KBM-7 (cell line): ENCODE data around the gene TCP10L.
"Not testable (repeated sequence)": the region's sequence is repeated elsewhere in the genome, so short reads cannot be mapped to it uniquely, and the experiment has no call there.

Experiments used
- DNase-seq: peaks from one replicate; pipeline ENCODE4 v3.0.0-alpha.2; 2015
- in situ Hi-C: fragments of 300-500 bp; cut with MboI; formaldehyde crosslinking; loops from 2 replicates; pipeline ENCODE4 v1.14.3; 2020; ENCODE audit warnings: low sequenced_read_pairs, low pct_unique_long_range_greater_than_20kb, mixed read lengths

Gene TCP10L

DNA sequence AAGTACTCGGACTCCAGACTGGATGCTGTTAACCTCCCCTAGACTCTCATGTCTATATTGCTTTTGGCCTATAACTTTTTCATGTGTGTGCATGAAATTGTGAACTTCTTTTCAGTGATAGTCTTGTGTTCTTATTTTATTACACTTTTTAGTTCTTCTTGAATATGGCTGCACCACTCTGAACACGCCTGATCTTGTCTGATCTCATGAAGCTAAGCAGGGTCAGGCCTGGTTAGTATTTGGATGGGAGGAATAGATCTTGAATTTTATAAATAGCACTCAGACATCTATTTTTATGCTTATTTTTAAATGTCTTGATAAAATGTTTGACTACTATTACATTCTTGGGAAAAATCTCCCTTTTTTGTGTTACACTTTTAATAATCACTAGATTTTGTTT is 22.4 kb downstream of the TCP10L start:
- in situ Hi-C loops: no loop called here
- DNase-seq: no peak

- peak; percentile 23 for DNase-seq
- in situ Hi-C loops: no loop called here
Observed at GRCh38 chr21:32562426-32562825, 22.9 kb downstream of the TCP10L start.

DNA sequence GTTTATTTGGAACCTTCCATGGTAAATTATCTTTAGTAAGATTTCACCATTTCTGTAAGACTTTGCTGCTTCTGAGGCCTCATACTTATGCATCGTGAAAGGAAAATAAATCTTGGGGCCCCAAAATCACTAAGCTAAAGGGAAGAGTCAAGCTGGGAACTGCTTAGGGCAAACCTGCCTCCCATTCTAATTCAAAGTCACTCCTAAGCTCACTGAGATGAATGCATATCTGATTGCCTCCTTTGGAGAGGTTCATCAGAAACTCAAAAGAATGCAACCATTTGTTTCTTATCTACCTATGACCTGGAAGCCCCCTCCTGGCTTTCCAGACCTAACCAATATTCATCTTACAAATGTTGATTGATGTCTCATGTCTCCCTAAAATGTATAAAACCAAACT is 23.8 kb downstream of the TCP10L start:
- DNase-seq, in situ Hi-C loops: not testable (repeated sequence)

DNA sequence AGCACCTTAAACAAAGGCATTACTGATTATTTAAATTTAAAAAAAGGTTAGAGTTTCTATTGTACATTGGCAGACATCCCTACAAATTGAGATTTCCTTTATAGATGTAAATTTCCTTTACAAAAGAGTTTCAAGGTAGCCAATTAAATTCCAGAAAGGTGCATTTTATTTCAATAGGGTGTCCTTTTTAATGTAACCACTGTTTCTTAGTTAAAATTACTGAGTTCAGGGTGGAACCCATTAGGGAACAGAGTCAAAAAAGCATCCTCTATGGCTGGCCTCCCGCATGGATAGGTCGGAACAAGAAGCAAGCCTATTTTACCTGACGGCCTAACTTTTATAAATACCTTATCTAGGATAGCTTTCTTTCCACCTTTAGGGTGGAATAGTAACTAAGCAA is 24.4 kb downstream of the TCP10L start:
- in situ Hi-C loops: no loop called here
- DNase-seq: no peak

GRCh38 chr21:32559006-32559610 is 26.2 kb downstream of the TCP10L start:
- DNase-seq: no peak
- in situ Hi-C loops: no loop called here

DNA sequence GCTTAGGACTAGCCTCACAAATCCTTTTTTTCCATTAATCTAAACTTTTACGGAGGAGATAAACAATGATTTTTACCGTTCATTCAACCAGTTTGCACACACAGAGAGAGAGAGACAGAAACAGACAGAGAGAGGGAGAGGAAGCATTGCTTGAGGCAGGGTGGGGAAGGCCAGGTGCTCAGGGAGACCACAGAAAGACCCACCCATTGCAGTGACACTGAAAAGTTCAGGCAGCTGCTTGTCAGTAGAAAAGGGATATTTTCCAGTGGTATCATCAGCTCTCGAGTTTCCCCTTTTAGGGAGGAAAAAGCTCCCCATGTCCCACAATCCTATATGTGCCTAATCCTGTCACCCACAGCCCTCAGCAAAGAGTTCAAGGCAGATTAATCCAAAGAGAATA is 27.2 kb downstream of the TCP10L start:
- DNase-seq: no peak
- in situ Hi-C loops: no loop called here

GRCh38 chr21:32554832-32555638 is 30.3 kb downstream of the TCP10L start:
- in situ Hi-C loops: no loop called here
- DNase-seq: no peak

GRCh38 chr21:32549886-32550285 is 35.4 kb downstream of the TCP10L start:
- no peak for DNase-seq
- in situ Hi-C loops: no loop called here

DNA sequence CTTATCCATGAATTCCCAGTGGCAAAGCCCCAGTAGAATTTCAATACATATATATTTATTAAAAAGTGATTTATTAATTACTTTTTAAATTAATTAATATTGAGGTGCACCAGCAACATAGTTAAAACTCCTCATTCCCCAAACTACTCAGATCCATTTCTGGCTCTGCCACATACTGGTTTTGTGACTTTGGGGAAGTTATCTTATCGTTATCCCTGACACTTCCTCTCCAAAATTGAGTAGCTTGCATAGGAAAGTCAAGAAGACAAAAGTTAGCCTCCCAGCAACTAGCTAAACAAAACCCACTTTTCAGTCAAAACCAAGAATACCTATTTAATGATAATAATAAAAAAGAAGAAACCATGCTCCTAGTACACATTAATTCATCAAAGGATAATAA is 35.9 kb downstream of the TCP10L start:
- in situ Hi-C loops: no loop called here
- DNase-seq: peak; percentile 34

GRCh38 chr21:32548978-32549377 is 36.3 kb downstream of the TCP10L start:
- peak; percentile 19 for DNase-seq

GRCh38 chr21:32547018-32547417 is 38.3 kb downstream of the TCP10L start:
- DNase-seq: no peak
- in situ Hi-C loops: no loop called here

More at GRCh38 chr21:32548978-32549377, 36.3 kb downstream of the TCP10L start:
- in situ Hi-C loops: no loop called here

DNA sequence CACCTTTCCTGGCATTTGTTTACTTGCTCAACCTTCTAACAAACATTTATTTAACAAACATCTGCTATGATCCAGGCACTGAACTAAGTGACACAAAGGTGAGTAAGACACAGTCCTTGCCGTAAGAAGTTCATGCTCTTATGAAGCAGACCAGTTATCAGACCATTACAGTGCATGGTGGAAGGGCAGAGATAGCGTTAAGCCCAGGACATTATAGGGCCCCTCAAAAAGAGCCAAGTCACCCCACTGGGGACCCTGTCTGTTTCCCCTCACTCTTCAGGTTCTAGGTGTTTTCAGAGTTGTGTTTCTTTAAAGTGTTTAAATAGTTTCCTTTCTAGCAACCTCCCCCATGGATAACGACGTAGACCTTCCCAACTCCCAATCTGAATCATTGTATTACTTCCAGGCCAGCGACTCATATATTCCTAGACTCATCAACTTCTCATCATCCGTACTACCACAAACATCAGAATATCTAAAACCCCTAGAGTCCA is 39.3 kb downstream of the TCP10L start:
- in situ Hi-C loops: no loop called here
- DNase-seq: no peak

GRCh38 chr21:32544697-32545096 is 40.6 kb downstream of the TCP10L start:
- in situ Hi-C loops: no loop called here
- DNase-seq: no peak

GRCh38 chr21:32543975-32544374 is 41.3 kb downstream of the TCP10L start:
- no peak for DNase-seq
- in situ Hi-C loops: no loop called here

DNA sequence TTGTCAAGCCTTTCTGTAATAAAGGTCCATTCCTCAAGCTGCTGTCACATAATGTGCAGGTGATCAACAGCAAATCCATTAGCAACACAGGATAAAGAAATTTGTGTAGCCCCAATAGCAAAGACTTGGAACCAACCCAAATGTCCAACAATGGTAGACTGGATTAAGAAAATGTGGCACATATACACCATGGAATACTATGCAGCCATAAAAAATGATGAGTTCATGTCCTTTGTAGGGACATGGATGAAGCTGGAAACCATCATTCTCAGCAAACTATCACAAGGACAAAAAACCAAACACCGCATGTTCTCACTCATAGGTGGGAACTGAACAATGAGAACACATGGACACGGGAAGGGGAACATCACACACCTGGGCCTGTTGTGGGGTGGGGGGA is 42.3 kb downstream of the TCP10L start:
- in situ Hi-C loops, DNase-seq: not testable (repeated sequence)

GRCh38 chr21:32539378-32539777 is 45.9 kb downstream of the TCP10L start:
- in situ Hi-C loops: no loop called here
- no peak for DNase-seq

GRCh38 chr21:32538147-32538792 is 47.1 kb downstream of the TCP10L start:
- peak; percentile 58 for DNase-seq
- in situ Hi-C loops: no loop called here

- in situ Hi-C loops: no loop called here
- no peak for DNase-seq
Observed at GRCh38 chr21:32537569-32537881, 47.8 kb downstream of the TCP10L start.

- in situ Hi-C loops: no loop called here
Observed at GRCh38 chr21:32535612-32536011, 49.7 kb downstream of the TCP10L start.

DNA sequence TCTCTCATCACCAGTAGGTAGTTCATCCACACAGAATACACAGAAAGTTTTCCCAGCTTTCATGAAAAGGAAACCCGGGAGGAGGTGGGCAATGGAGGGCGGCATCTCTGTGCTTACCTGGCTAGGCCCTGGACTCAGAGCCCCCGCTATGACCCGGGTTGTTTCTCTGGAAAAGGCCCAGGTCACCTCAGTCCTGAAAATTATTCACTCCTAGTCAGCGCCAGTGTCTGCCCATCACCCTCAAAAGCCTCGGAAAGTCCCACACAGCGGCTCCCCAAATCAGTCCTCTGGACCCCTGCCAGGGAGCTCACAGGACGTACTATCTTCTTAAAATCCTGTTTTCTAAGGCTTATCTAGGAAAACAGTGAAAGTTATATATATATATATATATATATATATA is 51.2 kb downstream of the TCP10L start:
- in situ Hi-C loops: no loop called here
- DNase-seq: no peak

More at GRCh38 chr21:32535612-32536011, 49.7 kb downstream of the TCP10L start:
- no peak for DNase-seq
